Glutamatergic neuron (in vitro differentiated cells): ENCODE measurements around the gene SEC62. TPM values are rescaled to one million over a fixed set of nuclear protein-coding genes. Genes with fewer than 3 reads are reported as not detected.

ENCODE experiments used
- DNase-seq: peaks from one replicate; pipeline ENCODE4 v3.0.0; 2022
- H3K27ac Mint-ChIP-seq: one replicate; pipeline ENCODE4 v1.8.0; 2020; ENCODE audit warnings: mild to moderate bottlenecking, mixed read lengths, inconsistent platforms; ENCODE audit not compliant: unreplicated experiment
- H3K27me3 Mint-ChIP-seq: one replicate; pipeline ENCODE4 v1.8.0; 2020; ENCODE audit warnings: mild to moderate bottlenecking, moderate library complexity, mixed read lengths, inconsistent platforms; ENCODE audit not compliant: unreplicated experiment
- H3K36me3 Mint-ChIP-seq: one replicate; pipeline ENCODE4 v1.8.0; 2020; ENCODE audit warnings: mild to moderate bottlenecking, mixed read lengths, inconsistent platforms; ENCODE audit not compliant: unreplicated experiment
- H3K4me1 Mint-ChIP-seq: one replicate; pipeline ENCODE4 v1.8.0; 2020; ENCODE audit warnings: mild to moderate bottlenecking, low read depth, mixed read lengths, inconsistent platforms; ENCODE audit not compliant: unreplicated experiment
- H3K4me3 Mint-ChIP-seq: one replicate; pipeline ENCODE4 v1.8.0; 2020; ENCODE audit warnings: mild to moderate bottlenecking, mixed read lengths, inconsistent platforms; ENCODE audit not compliant: unreplicated experiment
- H3K9me3 Mint-ChIP-seq: one replicate; pipeline ENCODE4 v1.8.0; 2020; ENCODE audit warnings: mild to moderate bottlenecking, moderate library complexity, mixed read lengths, inconsistent platforms; ENCODE audit not compliant: unreplicated experiment
- CTCF ChIP-seq: fragments of 200-600 bp; sonication (generic); IDR thresholded peaks from one replicate; pipeline ENCODE4 v1.5.0; 2021; ENCODE audit not compliant: partially characterized antibody, unreplicated experiment
- total RNA-seq: library from RNA; stranded (reverse); fragmentation: NEBNext Ultra II Directional; extraction: Animal tissue kit (Norgen Biotek cat#: 25700); gene quantifications from one replicate; pipeline ENCODE4 v1.2.1, GENCODE V29; 2021; ENCODE audit not compliant: unreplicated experiment

SEC62 gene
- total RNA-seq, 1 donor from 2014 or later = 75.5 TPM

GRCh38 chr3:170044271-170044670 lies 77.7 kb downstream of the SEC62 start:
- Mint-ChIP-seq H3K4me3 (no peak overlapping the region), H3K27me3 (peaks cover 5% of the 10 kb centered on the region), H3K27ac (no peak overlapping the region), H3K4me1 (peaks cover 3% of the 10 kb centered on the region), H3K36me3 (no peaks in the 10 kb centered on the region), H3K9me3 (no peaks in the 10 kb centered on the region)
- TF ChIP-seq CTCF = no peak
- no peak for DNase-seq

GRCh38 chr3:170044795-170045244 lies 78.2 kb downstream of the SEC62 start:
- Mint-ChIP-seq H3K9me3 (no peaks in the 10 kb centered on the region), H3K36me3 (no peaks in the 10 kb centered on the region), H3K27me3 (peaks cover 5% of the 10 kb centered on the region), H3K4me3 (no peak overlapping the region), H3K4me1 (peaks cover 3% of the 10 kb centered on the region), H3K27ac (no peak overlapping the region)
- TF ChIP-seq CTCF = no peak
- no peak for DNase-seq

GRCh38 chr3:170046269-170047132 lies 79.9 kb downstream of the SEC62 start:
- Mint-ChIP-seq H3K27ac (no peak overlapping the region), H3K27me3 (peaks cover 3% of the 10 kb centered on the region)

GRCh38 chr3:170047133-170047404 lies 80.5 kb downstream of the SEC62 start:
- H3K4me1 Mint-ChIP-seq = peaks cover 3% of the 10 kb centered on the region
- no peak overlapping the region for H3K27ac Mint-ChIP-seq
- no peak for DNase-seq
- H3K27me3 Mint-ChIP-seq = peaks cover 3% of the 10 kb centered on the region
- TF ChIP-seq CTCF = no peak
- H3K4me3 Mint-ChIP-seq = no peak overlapping the region
- H3K9me3 Mint-ChIP-seq = no peaks in the 10 kb centered on the region
- H3K36me3 Mint-ChIP-seq = no peaks in the 10 kb centered on the region

More at GRCh38 chr3:170046269-170047132, 79.9 kb downstream of the SEC62 start:
- Mint-ChIP-seq H3K36me3 (no peaks in the 10 kb centered on the region), H3K9me3 (no peaks in the 10 kb centered on the region), H3K4me3 (no peak overlapping the region), H3K4me1 (peaks cover 3% of the 10 kb centered on the region)
- no peak for TF ChIP-seq CTCF
- no peak for DNase-seq

Other genes starting within 250 kb of the SEC62 start
- gene TERC, start 201.7 kb upstream of the SEC62 start, total RNA-seq = 6.4 TPM
- 1.8 TPM for gene ACTRT3, start 197.2 kb upstream of the SEC62 start, total RNA-seq
- 13.9 TPM for gene MYNN, start 193.4 kb upstream of the SEC62 start, total RNA-seq
- gene LRRIQ4, start 153.9 kb upstream of the SEC62 start, total RNA-seq = 0.29 TPM
- 3.6 TPM for gene LRRC34, start 153.9 kb upstream of the SEC62 start, total RNA-seq
- gene LRRC31, start 96.9 kb upstream of the SEC62 start, total RNA-seq = not detected
- gene SAMD7, start 55.2 kb upstream of the SEC62 start, total RNA-seq = not detected
- gene GPR160, start 71.2 kb downstream of the SEC62 start, total RNA-seq = not detected
- 31.9 TPM for gene PHC3, start 214.9 kb downstream of the SEC62 start, total RNA-seq